ENCODE measurements around the gene CLC. TPM values are rescaled to one million over a fixed set of nuclear protein-coding genes. Genes with fewer than 3 reads are reported as not detected.
"Not testable (repeated sequence)": the region's sequence is repeated elsewhere in the genome, so short reads cannot be mapped to it uniquely, and the experiment has no call there.

The CLC gene
- total RNA-seq, 4 donors from 2014 or later: not detected

- in situ Hi-C loops (cut with MboI; ENCODE audit: low pct_ligation_motif_present in 1 of 4, low pct_unique_long_range_greater_than_20kb in 1 of 4, low sequenced_read_pairs in 3 of 4): no loop called here
- H3K4me3 ChIP-seq: no peak overlapping the region
- H3K36me3 ChIP-seq: no peaks in the 10 kb centered on the region
- H3K27ac ChIP-seq: no peak overlapping the region
- intact Hi-C loops (cut with DNase I; ENCODE audit: low total_unique reads): no loop called here
- H3K27me3 ChIP-seq: peaks cover 5% of the 10 kb centered on the region
- H3K9me3 ChIP-seq: no peaks in the 10 kb centered on the region
- 65 to 80% methylated on average over 9 to 10 of the region's 10 CpGs for WGBS, 2 donors (ENCODE audit: low coverage in 1 of 2)
- H3K4me1 ChIP-seq: no peaks in the 10 kb centered on the region
- no peak for DNase-seq
- no peak for TF ChIP-seq CTCF (IDR thresholded peaks at IDR 0.05)
These were observed 10.6 kb downstream of the CLC start for GRCh38 chr19:39727070-39727800.

GRCh38 chr19:39725995-39726394 is 11.8 kb downstream of the CLC start:
- in situ Hi-C loops (cut with MboI; ENCODE audit: low pct_ligation_motif_present in 1 of 4, low pct_unique_long_range_greater_than_20kb in 1 of 4, low sequenced_read_pairs in 3 of 4): no loop called here
- H3K4me1 ChIP-seq: no peaks in the 10 kb centered on the region
- H3K9me3 ChIP-seq: no peaks in the 10 kb centered on the region
- no peak for DNase-seq
- H3K27me3 ChIP-seq: peaks cover 10% of the 10 kb centered on the region
- no peaks in the 10 kb centered on the region for H3K36me3 ChIP-seq
- intact Hi-C loops (cut with DNase I; ENCODE audit: low total_unique reads): no loop called here
- H3K4me3 ChIP-seq: no peak overlapping the region
- no peak overlapping the region for H3K27ac ChIP-seq
- no peak for TF ChIP-seq POLR2A (IDR thresholded peaks at IDR 0.05)
- TF ChIP-seq CTCF (IDR thresholded peaks at IDR 0.05): no peak
- no peak for TF ChIP-seq POLR2AphosphoS5 (IDR thresholded peaks at IDR 0.05)
- TF ChIP-seq EP300 (IDR thresholded peaks at IDR 0.05; ENCODE audit: low read depth): no peak

- H3K4me1 ChIP-seq; H3K36me3 ChIP-seq; H3K9me3 ChIP-seq; H3K27ac ChIP-seq; DNase-seq; in situ Hi-C loops (cut with MboI; ENCODE audit: low pct_ligation_motif_present in 1 of 4, low pct_unique_long_range_greater_than_20kb in 1 of 4, low sequenced_read_pairs in 3 of 4); intact Hi-C loops (cut with DNase I; ENCODE audit: low total_unique reads); H3K4me3 ChIP-seq: not testable (repeated sequence)
- WGBS, 2 donors (ENCODE audit: low coverage in 1 of 2): 84 to 100% methylated on average over 1 to 3 of the region's 3 CpGs
- peaks cover 19% of the 10 kb centered on the region for H3K27me3 ChIP-seq
These were observed 17.7 kb downstream of the CLC start for GRCh38 chr19:39720144-39720543.

- Histone ChIP-seq H3K4me3 (no peak overlapping the region), H3K27ac (no peak overlapping the region), H3K27me3 (peaks cover 8% of the 10 kb centered on the region), H3K36me3 (no peaks in the 10 kb centered on the region), H3K9me3 (no peaks in the 10 kb centered on the region), H3K4me1 (no peaks in the 10 kb centered on the region)
- intact Hi-C loops (cut with DNase I; ENCODE audit: low total_unique reads): no loop called here
- no peak for TF ChIP-seq POLR2AphosphoS5 (IDR thresholded peaks at IDR 0.05)
- TF ChIP-seq EP300 (IDR thresholded peaks at IDR 0.05; ENCODE audit: low read depth): no peak
- no peak for TF ChIP-seq CTCF (IDR thresholded peaks at IDR 0.05)
- TF ChIP-seq POLR2A (IDR thresholded peaks at IDR 0.05): no peak
- 73 to 78% methylated on average over 4 of the region's 4 CpGs for WGBS, 2 donors (ENCODE audit: low coverage in 1 of 2)
- in situ Hi-C loops (cut with MboI; ENCODE audit: low pct_ligation_motif_present in 1 of 4, low pct_unique_long_range_greater_than_20kb in 1 of 4, low sequenced_read_pairs in 3 of 4): no loop called here
- DNase-seq: no peak
These were observed 27.4 kb downstream of the CLC start for GRCh38 chr19:39710333-39710890.

All from transverse colon (tissue), 4 donors.